HG02759 (cell line): ENCODE results near the gene RIT1.
"Not testable (repeated sequence)": the region's sequence is repeated elsewhere in the genome, so short reads cannot be mapped to it uniquely, and the experiment has no call there.

Experiments
- ATAC-seq: cut with Tn5 transposase; IDR thresholded peaks from one replicate; pipeline ENCODE4 v1.9.1; 2021; ENCODE audit warnings: mild to moderate bottlenecking, moderate library complexity; ENCODE audit not compliant: unreplicated experiment

Gene RIT1

GRCh38 chr1:155895617-155896016 lies 15.5 kb downstream of the RIT1 start:
- ATAC-seq, result not testable (repeated sequence)

GRCh38 chr1:155893389-155894142 lies 17.6 kb downstream of the RIT1 start:
- ATAC-seq, result no peak

DNA sequence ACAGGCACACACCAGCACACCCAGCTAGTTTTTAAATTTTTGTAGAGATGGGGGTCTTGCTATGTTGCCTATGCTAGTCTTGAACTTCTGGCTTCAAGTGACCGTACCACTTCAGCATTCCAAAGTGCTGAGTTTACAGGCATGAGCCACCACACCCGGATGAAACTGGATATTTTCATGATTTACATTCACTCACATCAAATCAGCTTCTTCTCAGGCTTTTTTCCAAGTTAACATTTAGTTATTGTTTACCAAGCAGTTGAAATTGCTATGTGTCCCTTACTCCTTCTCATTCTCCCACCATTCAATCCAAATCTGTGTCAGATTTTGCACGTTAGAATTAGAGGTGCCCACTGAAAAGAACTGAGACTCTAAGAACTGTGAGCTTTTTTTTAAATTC lies 18.4 kb downstream of the RIT1 start:
- no peak for ATAC-seq

DNA sequence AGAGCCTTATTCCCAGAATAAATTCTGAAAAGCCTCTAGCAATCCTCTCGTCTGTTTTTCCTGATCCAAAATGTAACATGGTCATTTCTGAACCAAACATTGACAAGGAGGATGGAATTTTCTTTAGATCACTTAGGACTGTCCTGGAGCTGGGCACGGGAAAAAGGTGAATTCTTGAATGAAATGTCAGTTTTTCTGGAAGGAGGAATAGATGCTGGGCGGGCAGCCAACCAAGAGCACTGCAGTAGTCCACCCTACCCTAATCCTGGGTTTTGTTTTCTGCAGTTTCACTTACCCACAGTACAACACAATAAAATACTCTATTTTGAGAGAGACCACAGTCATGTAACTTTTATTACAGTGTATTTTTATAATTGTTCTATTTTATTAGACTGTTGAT lies 20.9 kb downstream of the RIT1 start:
- no peak for ATAC-seq

DNA sequence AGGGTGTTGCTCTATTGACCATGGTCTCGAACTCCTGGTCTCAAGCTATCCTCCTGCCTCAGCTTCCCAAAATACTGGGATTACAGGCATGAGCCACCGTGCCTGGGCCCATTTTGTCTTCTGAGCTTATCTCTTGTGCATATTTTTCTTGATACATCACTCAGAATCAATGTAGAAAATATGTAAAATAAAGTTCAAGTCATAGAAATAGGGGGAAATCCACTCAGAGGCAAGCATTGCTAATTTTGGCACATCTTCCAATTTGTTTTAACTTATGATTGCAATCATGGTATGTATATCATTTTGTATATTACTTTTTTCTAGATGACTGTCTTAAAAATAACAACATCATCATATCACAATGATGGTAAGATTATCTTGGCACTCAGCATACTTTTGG lies 21.6 kb downstream of the RIT1 start:
- no peak for ATAC-seq

- no peak for ATAC-seq
Measured at GRCh38 chr1:155888481-155888880, 22.7 kb downstream of the RIT1 start.

DNA sequence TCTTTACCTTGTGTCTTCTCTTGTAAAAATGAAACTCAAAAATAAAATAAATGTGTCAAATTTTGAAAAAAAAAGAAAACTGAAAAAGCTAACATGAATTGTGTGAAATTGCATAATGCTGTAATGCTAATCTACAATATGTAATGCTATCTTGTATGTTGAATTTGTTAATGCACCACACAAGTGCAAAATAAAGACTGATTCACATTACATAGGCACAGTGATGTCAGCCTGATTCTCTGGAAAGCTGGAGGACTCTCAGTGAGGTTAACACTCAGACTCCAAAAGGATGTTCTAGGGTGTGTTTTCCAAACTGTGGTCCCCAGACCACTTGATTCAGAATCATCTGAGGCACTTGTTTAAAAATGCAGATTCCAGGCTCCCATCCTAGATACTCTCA lies 26.2 kb downstream of the RIT1 start:
- no peak for ATAC-seq

GRCh38 chr1:155884031-155884960 lies 26.9 kb downstream of the RIT1 start:
- no peak for ATAC-seq

DNA sequence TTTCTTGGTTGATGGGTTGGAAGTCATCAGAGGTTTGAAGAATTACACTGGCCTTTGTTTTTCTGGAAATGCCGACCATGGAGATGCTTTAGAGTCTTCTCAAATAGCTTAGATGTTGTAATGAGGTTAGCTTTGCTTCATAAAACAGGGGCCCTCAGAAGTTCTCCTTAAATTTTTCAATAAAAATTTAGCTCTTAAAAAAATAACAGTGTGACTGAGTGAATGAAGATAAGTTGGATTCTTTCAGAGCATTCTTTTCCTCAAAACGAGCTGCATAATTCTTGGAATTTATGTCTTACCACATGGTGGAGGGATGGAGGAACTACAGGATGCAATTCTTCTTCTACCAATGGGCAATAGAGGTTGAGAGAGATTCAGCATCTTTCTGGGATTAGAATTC lies 28.4 kb downstream of the RIT1 start:
- ATAC-seq, result no peak

DNA sequence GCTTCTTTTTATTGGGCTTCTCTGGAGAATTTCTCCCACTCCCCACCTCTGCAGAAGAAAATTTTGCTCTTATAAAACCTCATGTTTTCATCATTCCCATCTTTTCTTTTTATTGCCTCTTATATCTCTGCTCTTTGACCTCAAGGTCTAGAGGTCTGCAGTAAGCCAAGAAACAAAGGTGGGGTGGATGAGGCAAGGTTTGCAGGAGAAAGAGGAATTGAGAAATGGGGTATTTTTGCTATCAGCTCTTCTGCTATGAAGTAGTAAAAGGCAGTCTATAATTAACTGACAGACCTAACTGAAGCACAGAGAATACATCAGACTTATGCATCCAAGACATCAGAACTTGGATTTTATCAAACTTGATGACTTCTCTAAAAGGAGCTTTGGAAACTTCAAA lies 28.9 kb downstream of the RIT1 start:
- no peak for ATAC-seq

GRCh38 chr1:155880950-155881349 lies 30.2 kb downstream of the RIT1 start:
- ATAC-seq, result no peak

GRCh38 chr1:155880251-155880650 lies 30.9 kb downstream of the RIT1 start:
- no peak for ATAC-seq

- no peak for ATAC-seq
Measured at GRCh38 chr1:155877945-155878344, 33.2 kb downstream of the RIT1 start.

- ATAC-seq, result no peak
Measured at GRCh38 chr1:155873860-155874259, 37.3 kb downstream of the RIT1 start.

GRCh38 chr1:155872527-155872926 lies 38.6 kb downstream of the RIT1 start:
- ATAC-seq, result no peak

DNA sequence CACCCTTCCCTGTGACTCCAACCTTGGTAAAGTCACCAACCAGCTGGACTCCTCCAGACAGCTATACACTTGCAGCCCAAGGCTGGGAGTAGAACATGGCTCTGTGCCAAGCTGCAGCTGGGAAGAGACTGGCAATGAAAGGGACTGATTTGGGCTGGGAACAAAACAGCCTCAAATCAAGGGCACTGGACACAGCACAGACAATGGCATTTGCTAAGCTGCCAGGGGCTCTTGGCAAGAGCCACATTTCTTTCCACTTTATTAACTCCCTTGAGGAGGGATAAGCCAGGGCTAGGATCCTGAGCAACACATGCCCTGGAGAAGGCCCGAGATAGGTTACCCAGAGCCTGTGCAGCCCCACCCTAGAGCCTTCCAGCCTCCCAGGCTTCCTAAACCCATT lies 39.8 kb downstream of the RIT1 start:
- no peak for ATAC-seq

- ATAC-seq, result no peak
Measured at GRCh38 chr1:155867766-155868165, 43.4 kb downstream of the RIT1 start.

- ATAC-seq, result no peak
Measured at GRCh38 chr1:155864393-155864792, 46.8 kb downstream of the RIT1 start.

GRCh38 chr1:155861896-155862295 lies 49.3 kb downstream of the RIT1 start:
- ATAC-seq, result no peak

DNA sequence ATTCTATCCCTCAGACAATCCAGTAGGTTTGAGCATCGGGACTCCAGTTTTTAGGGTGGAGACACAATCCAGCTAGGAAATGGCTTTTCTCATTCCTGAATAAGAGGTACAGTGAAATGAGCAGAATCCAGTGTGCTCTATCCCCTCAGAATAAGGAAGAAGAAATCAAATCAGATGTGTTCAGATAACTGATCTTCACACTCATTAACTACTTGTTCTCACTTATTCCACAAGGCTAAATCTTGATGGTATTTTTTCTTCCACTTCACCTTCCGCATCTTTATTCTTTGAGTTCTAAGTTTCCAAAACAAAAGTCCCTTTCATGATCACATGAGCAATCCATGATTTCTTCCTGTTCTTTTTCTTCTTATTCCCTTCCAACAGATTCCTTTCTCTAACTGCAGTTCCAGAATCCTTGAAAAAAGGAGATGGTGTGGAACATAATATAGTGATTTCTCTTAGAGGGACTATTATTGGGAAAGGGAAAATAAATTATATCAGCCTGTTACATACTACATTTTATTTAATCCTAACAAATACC lies 50.1 kb downstream of the RIT1 start:
- no peak for ATAC-seq

GRCh38 chr1:155859881-155860871 lies 51.0 kb downstream of the RIT1 start:
- ATAC-seq, result no peak
